ENCODE measurements around the gene ANO7.

ANO7 gene

GRCh38 chr2:241237047-241237446 is 48.6 kb downstream of the ANO7 start:
- TF ChIP-seq ZFX (IDR thresholded peaks at IDR 0.05) (no peak), CTCF (conservative IDR thresholded peaks at IDR 0.05) (no peak)
- H3K27ac ChIP-seq, result no peak overlapping the region

GRCh38 chr2:241237949-241238371 is 49.5 kb downstream of the ANO7 start:
- TF ChIP-seq CTCF (conservative IDR thresholded peaks at IDR 0.05), result no peak
- no peak for TF ChIP-seq ZFX (IDR thresholded peaks at IDR 0.05)
- no peak overlapping the region for H3K27ac ChIP-seq

- H3K27ac ChIP-seq, result no peak overlapping the region
- TF ChIP-seq CTCF (conservative IDR thresholded peaks at IDR 0.05), result no peak
- no peak for TF ChIP-seq ZFX (IDR thresholded peaks at IDR 0.05)
Measured at GRCh38 chr2:241238693-241239198, 50.3 kb downstream of the ANO7 start.

- TF ChIP-seq CTCF (conservative IDR thresholded peaks at IDR 0.05) (no peak), ZFX (IDR thresholded peaks at IDR 0.05) (no peak)
- H3K27ac ChIP-seq, result no peak overlapping the region
Measured at GRCh38 chr2:241239552-241240202, 51.2 kb downstream of the ANO7 start.

GRCh38 chr2:241240320-241241004 is 52.0 kb downstream of the ANO7 start:
- TF ChIP-seq ZFX (IDR thresholded peaks at IDR 0.05), result no peak
- TF ChIP-seq CTCF (conservative IDR thresholded peaks at IDR 0.05), result no peak

GRCh38 chr2:241241669-241242068 is 53.2 kb downstream of the ANO7 start:
- no peak overlapping the region for H3K27ac ChIP-seq
- TF ChIP-seq ZFX (IDR thresholded peaks at IDR 0.05), result no peak

More at GRCh38 chr2:241240320-241241004, 52.0 kb downstream of the ANO7 start:
- no peak overlapping the region for H3K27ac ChIP-seq

- H3K27ac ChIP-seq, result no peak overlapping the region
- TF ChIP-seq CTCF (conservative IDR thresholded peaks at IDR 0.05) (no peak), ZFX (IDR thresholded peaks at IDR 0.05) (no peak)
Measured at GRCh38 chr2:241242306-241242705, 53.8 kb downstream of the ANO7 start.

Data from C4-2B (cell line).